A673 (cell line): ENCODE measurements around the gene S100A14. TPM values are rescaled to one million over a fixed set of nuclear protein-coding genes. Genes with fewer than 3 reads are reported as not detected.

Experiments
- BruUV-seq: library from RNA; stranded (reverse); fragments of 400-500 nt; replicated peaks from 2 replicates; lab custom pipeline; 2021; lab: Mats Ljungman, UMichigan
- CTCF ChIA-PET: fragments of 300-600 bp; sonication (Branson Sonifier 250); formaldehyde crosslinking; loops from one replicate; lab custom pipeline; 2022; ENCODE audit warnings: antibody characterized with exemption; lab: Charles Lee
- POLR2A ChIA-PET: fragments of 300-600 bp; sonication (Branson Sonifier 250); formaldehyde crosslinking; loops from one replicate; lab custom pipeline; 2022; ENCODE audit warnings: antibody characterized with exemption; ENCODE audit not compliant: low non-redundant PET; lab: Charles Lee
- DNase-seq: peaks from one replicate; pipeline ENCODE4 v3.0.0-alpha.2; 2015; ENCODE audit warnings: low spot score
- H3K27ac ChIP-seq: fragments of 200-600 bp; sonication (generic); 2 replicates; pipeline ENCODE4 v1.5.1; 2016; ENCODE audit warnings: mixed run types, low read depth, mild to moderate bottlenecking, mixed read lengths, antibody characterized with exemption, low read length; ENCODE audit not compliant: poor library complexity, severe bottlenecking
- H3K27me3 ChIP-seq: fragments of 200-600 bp; sonication (generic); replicated peaks from 2 replicates; pipeline ENCODE4 v1.6.1; 2017; ENCODE audit warnings: mixed run types, low read depth, mild to moderate bottlenecking, mixed read lengths, antibody characterized with exemption, low read length; ENCODE audit not compliant: insufficient read depth, poor library complexity
- H3K36me3 ChIP-seq: fragments of 200-600 bp; sonication (generic); 2 replicates; pipeline ENCODE4 v1.6.1; 2016; ENCODE audit warnings: mixed run types, mild to moderate bottlenecking, mixed read lengths, antibody characterized with exemption, low read length; ENCODE audit not compliant: insufficient read depth, poor library complexity, severe bottlenecking
- H3K4me1 ChIP-seq: fragments of 200-600 bp; sonication (generic); 2 replicates; pipeline ENCODE4 v1.6.1; 2017; ENCODE audit warnings: mixed run types, mild to moderate bottlenecking, mixed read lengths, antibody characterized with exemption, low read length; ENCODE audit not compliant: insufficient read depth, poor library complexity, severe bottlenecking
- H3K4me3 ChIP-seq: fragments of 200-600 bp; sonication (generic); 2 replicates; pipeline ENCODE4 v1.5.1; 2016; ENCODE audit warnings: low read depth, mixed run types, mild to moderate bottlenecking, mixed read lengths, low read length; ENCODE audit not compliant: poor library complexity, severe bottlenecking
- H3K9me3 ChIP-seq: fragments of 200-600 bp; sonication (generic); 2 replicates; pipeline ENCODE4 v1.6.1; 2016; ENCODE audit warnings: mixed run types, low read depth, mild to moderate bottlenecking, mixed read lengths, antibody characterized with exemption, low read length; ENCODE audit not compliant: poor library complexity, severe bottlenecking
- CTCF ChIP-seq: fragments of 300-800, 200-600 bp; sonication (generic); conservative IDR thresholded peaks from 2 replicates; pipeline ENCODE4 v1.5.1; 2017; ENCODE audit warnings: low read depth, mild to moderate bottlenecking, antibody characterized with exemption, low read length, moderate library complexity, mixed read lengths
- EZH2 ChIP-seq: fragments of 200-600 bp; sonication (generic); IDR thresholded peaks from 2 replicates; pipeline ENCODE4 v1.6.1; 2017; ENCODE audit warnings: borderline replicate concordance, low read depth, mild to moderate bottlenecking, mixed read lengths, antibody characterized with exemption, low read length; ENCODE audit not compliant: poor library complexity, severe bottlenecking
- intact Hi-C: fragments of 100-400 bp; cut with micrococcal nuclease; formaldehyde crosslinking; loops from one replicate; pipeline ENCODE4 v1.10.0; 2022; ENCODE audit not compliant: unreplicated experiment
- total RNA-seq: library from RNA; stranded (reverse); gene quantifications from 2 replicates; pipeline ENCODE4 v1.2.3, GENCODE V29; 2021

The S100A14 gene
- total RNA-seq, 1 experiment from 2014 or later, result not detected

GRCh38 chr1:153636312-153636711, 20.2 kb upstream of the S100A14 start:
- H3K4me3 ChIP-seq, result no peak overlapping the region
- no peaks in the 10 kb centered on the region for H3K27me3 ChIP-seq
- TF ChIP-seq EZH2 (no peak), CTCF (no peak)
- peaks cover 8% of the 10 kb centered on the region for H3K4me1 ChIP-seq
- H3K9me3 ChIP-seq, result no peaks in the 10 kb centered on the region
- BruUV-seq, result no TSS peak
- DNase-seq, result no peak
- H3K36me3 ChIP-seq, result peaks cover 57% of the 10 kb centered on the region
- H3K27ac ChIP-seq, result no peak overlapping the region
- ChIA-PET CTCF (no interaction called here), POLR2A (no interaction called here)
- intact Hi-C loops, result no loop called here

- peaks cover 52% of the 10 kb centered on the region for H3K36me3 ChIP-seq
- no peak for DNase-seq
- H3K27me3 ChIP-seq, result no peaks in the 10 kb centered on the region
- H3K9me3 ChIP-seq, result no peaks in the 10 kb centered on the region
- H3K4me1 ChIP-seq, result peaks cover 8% of the 10 kb centered on the region
- ChIA-PET POLR2A (no interaction called here), CTCF (no interaction called here)
- H3K27ac ChIP-seq, result peak overlapping the region; percentile 100
- peak overlapping the region; percentile 91 for H3K4me3 ChIP-seq
- TF ChIP-seq EZH2, result no peak
- TF ChIP-seq CTCF, result no peak
- intact Hi-C loops, result no loop called here
- BruUV-seq, result no TSS peak
These were observed 19.7 kb upstream of the S100A14 start for GRCh38 chr1:153635872-153636271.

GRCh38 chr1:153633754-153634665, 17.9 kb upstream of the S100A14 start, which contains the start of gene CHTOP:
Gene CHTOP (plus strand): TSS chr1:153634066. CDS start chr1:153636589, 2,523 bp downstream.
- H3K27me3 ChIP-seq, result no peaks in the 10 kb centered on the region
- peak within 1 kb of the TSS; percentile 91 for H3K4me3 ChIP-seq
- BruUV-seq, result TSS peak; percentile 81
- H3K36me3 ChIP-seq, result peaks cover 34% of the 10 kb centered on the region
- peak; percentile 99 for DNase-seq
- peaks cover 8% of the 10 kb centered on the region for H3K4me1 ChIP-seq
- H3K9me3 ChIP-seq, result no peaks in the 10 kb centered on the region
- TF ChIP-seq EZH2 (no peak), CTCF (no peak)
- intact Hi-C loops, result loop anchor here (5.0 kb wide), 1 partner anchor 102 kb away; no protein-coding TSS in a partner anchor
- H3K27ac ChIP-seq, result peak within 1 kb of the TSS; percentile 100
- POLR2A ChIA-PET, result interaction anchor here (0.6 to 1.0 kb wide), 3 partner anchors 14 to 87 kb away, joined by 3 to 7 read pairs (median 4); no protein-coding TSS in a partner anchor
- CTCF ChIA-PET, result interaction anchor here (1.5 kb wide), 1 partner anchor 100 kb away, joined by 4 read pairs; no protein-coding TSS in a partner anchor
